HG02642 (cell line): ENCODE measurements around the gene NRROS.

Experiments used
- ATAC-seq: cut with Tn5 transposase; IDR thresholded peaks from one replicate; pipeline ENCODE4 v1.9.1; 2021; ENCODE audit warnings: mild to moderate bottlenecking; ENCODE audit not compliant: unreplicated experiment, poor library complexity

The NRROS gene

GRCh38 chr3:196645897-196646665 is 6.6 kb downstream of the NRROS start:
- no peak for ATAC-seq

GRCh38 chr3:196646666-196647216 is 7.2 kb downstream of the NRROS start:
- no peak for ATAC-seq

DNA sequence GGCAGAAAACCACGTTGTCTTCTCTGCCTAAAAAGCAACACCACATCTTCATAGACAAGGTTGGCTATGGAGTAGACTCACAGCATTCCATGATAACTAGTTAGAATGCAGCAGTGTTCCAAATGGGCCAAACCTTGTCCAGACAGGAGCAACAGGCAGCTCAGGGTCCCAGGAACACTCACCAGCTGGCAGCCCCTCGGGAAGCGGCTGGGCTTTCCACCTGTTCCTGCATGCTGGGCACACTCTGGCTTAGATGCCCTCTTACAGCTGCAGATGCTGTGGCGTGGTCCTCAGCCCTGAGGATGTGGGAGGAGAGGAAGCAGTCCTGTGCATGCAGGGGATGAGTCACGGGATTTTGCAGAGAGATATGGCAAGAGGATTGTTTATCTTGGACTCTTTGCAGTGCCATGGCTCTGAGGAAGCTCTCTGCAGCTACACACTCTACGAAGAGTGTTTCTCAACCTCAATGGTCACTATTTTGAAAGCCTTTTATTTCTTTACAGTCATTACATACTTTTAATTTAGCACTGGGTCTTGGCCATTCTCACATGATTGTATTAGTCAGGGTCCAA is 11.3 kb downstream of the NRROS start:
- ATAC-seq, result no peak

GRCh38 chr3:196651819-196652218 is 12.3 kb downstream of the NRROS start:
- ATAC-seq, result no peak

- ATAC-seq, result no peak
Measured at GRCh38 chr3:196652961-196653795, 13.7 kb downstream of the NRROS start.

GRCh38 chr3:196654006-196654734 is 14.7 kb downstream of the NRROS start:
- ATAC-seq, result no peak

DNA sequence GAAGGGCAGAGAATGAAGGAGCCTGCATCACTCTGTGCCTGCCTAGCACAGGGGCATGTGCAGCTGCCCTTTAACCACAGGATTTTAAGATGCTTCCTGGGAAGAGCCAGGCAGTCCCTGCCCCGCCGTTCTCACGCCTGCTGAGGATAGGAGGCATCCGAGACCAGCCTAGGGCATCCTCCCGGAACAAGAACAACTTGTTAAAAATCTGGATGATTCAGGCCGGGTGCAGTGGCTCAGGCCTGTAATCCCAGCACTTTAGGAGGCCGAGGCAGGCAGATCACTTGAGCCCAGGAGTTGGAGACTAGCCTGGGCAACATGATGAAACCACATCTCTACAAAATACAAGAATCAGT is 15.2 kb downstream of the NRROS start:
- no peak for ATAC-seq

GRCh38 chr3:196655496-196655895 is 16.0 kb downstream of the NRROS start:
- no peak for ATAC-seq

DNA sequence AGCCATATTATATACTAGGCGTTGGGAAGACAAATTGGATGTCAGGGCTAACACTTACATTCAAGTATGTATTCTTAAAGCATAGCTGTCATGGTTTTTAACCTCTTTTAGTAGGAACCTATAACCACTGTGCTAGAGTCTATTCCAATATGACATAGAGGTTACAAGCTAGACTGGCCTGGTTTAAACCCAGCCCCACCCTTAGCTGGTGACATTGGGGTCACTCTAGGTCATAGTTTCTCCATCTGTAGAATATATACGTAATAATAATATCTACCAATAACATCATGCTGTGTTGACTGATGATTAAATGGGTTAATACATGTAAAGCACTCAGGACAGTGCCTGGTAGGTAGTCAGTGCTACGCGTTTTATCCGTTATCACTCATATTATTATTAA is 16.7 kb downstream of the NRROS start:
- no peak for ATAC-seq

DNA sequence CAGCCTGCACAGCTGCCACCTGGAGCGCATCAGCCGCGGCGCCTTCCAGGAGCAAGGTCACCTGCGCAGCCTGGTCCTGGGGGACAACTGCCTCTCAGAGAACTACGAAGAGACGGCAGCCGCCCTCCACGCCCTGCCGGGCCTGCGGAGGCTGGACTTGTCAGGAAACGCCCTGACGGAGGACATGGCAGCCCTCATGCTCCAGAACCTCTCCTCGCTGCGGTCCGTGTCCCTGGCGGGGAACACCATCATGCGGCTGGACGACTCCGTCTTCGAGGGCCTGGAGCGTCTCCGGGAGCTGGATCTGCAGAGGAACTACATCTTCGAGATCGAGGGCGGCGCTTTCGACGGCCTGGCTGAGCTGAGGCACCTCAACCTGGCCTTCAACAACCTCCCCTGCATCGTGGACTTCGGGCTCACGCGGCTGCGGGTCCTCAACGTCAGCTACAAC is 20.4 kb downstream of the NRROS start:
- ATAC-seq, result no peak

DNA sequence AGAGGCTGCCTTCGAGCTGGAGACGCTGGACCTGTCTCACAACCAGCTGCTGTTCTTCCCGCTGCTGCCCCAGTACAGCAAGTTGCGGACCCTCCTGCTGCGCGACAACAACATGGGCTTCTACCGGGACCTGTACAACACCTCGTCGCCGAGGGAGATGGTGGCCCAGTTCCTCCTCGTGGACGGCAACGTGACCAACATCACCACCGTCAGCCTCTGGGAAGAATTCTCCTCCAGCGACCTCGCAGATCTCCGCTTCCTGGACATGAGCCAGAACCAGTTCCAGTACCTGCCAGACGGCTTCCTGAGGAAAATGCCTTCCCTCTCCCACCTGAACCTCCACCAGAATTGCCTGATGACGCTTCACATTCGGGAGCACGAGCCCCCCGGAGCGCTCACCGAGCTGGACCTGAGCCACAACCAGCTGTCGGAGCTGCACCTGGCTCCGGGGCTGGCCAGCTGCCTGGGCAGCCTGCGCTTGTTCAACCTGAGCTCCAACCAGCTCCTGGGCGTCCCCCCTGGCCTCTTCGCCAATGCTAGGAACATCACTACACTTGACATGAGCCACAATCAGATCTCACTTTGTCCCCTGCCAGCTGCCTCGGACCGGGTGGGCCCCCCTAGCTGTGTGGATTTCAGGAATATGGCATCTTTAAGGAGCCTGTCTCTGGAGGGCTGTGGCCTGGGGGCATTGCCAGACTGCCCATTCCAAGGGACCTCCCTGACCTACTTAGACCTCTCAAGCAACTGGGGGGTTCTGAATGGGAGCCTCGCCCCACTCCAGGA is 21.1 kb downstream of the NRROS start:
- ATAC-seq, result no peak

- ATAC-seq, result no peak
Measured at GRCh38 chr3:196661400-196661799, 21.9 kb downstream of the NRROS start.

GRCh38 chr3:196662033-196662432 is 22.5 kb downstream of the NRROS start:
- ATAC-seq, result no peak

DNA sequence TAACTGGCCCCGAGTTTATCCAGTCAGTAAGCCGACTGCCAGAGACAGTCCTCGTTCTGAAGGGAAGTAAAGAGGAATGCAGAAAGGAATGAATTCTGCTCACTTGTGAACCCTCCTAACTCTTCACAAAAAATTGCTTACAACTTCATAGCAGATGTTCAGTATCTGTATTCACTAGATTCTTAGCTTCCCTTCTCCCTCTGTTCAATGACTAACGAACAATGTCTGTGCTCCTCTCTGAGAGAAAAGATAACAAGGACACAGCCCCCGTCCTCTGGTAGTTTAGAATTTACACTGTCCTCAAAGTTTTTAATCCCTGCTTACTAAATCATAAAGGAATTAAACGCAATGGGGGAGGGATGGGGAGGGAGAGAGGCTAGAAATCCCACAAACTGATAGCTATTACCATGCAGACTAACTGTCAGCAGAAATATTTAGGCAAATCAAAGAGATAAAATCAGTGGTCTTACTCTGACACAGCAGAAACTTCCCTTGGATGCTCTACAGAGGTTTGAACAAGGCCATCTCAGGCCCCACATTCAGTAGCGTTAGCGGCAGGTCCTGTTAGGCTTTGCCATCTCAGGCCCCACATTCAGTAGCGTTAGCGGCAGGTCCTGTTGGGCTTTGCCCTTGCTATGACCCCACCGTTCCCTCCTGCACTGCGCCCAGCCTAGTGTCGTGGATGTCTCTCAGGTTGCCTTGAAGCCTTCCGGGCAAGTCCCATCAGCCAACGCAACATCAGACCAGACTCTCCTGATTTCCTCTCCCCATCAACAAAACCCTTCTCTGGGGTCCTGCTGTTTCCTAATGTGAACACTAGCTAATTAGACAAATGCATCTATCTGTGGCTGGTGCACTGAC is 23.4 kb downstream of the NRROS start:
- no peak for ATAC-seq

DNA sequence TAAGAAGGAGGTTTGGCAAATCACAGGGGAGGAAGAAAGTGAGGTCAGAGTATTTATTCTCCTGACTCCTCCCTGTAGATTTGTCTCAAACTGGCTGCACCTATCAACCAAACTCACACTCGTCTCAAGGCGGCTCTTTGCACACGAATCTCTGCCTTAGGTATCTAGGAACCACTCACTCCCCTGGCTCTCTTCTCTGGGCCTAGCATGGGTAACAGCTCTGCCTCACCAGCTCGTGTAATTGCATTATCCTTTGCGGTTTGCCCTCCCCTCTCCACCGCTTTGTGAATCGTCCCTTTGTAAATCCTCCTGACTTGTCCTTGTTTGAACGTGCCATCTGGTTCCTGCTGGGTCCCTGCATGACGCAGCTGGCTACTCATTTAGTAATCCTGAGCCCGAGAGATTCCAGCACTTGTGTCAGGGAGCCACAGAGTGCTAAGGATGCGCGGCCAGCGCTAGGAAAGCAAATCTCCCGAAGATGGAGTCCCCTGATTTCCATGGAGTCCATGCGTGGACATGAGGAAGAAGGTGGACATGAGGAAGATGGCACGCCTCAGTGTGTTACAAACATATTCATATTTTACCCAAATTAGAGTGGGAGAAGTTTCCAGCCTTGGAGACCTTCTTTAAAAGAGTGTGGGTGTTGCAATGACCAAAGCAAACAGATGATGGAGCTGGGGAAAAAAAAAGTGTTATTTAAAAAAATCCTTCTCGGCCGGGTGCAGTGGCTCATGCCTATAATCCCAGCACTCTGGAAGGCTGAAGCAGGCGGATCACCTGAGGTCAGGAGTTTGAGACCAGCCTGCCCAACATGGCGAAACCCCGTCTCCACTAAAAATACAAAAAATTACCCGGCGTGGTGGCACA is 26.7 kb downstream of the NRROS start:
- ATAC-seq, result no peak

- no peak for ATAC-seq
Measured at GRCh38 chr3:196667056-196667825, 27.7 kb downstream of the NRROS start.

DNA sequence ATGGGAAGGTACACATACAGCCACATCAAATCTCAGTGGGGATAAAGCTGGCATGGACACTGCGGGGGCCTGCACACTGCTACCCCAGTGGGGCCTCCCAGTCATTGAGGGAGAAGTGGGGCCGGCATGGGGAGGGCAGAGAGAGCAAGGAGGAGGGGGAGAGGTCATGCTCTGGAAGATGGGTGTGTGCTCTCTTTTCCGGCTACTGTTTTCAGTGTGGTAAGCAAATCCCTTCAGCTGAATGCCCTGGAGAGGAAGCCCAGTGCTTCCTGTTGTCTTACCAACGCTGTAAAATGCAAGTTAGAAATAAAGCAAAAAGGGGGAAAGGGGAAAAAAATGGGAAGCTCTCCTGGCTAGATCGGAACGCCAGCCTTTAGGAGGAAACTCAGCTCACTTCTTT is 30.8 kb downstream of the NRROS start:
- ATAC-seq, result no peak
